Measurements from ENCODE around the gene SPAG16.

DNA sequence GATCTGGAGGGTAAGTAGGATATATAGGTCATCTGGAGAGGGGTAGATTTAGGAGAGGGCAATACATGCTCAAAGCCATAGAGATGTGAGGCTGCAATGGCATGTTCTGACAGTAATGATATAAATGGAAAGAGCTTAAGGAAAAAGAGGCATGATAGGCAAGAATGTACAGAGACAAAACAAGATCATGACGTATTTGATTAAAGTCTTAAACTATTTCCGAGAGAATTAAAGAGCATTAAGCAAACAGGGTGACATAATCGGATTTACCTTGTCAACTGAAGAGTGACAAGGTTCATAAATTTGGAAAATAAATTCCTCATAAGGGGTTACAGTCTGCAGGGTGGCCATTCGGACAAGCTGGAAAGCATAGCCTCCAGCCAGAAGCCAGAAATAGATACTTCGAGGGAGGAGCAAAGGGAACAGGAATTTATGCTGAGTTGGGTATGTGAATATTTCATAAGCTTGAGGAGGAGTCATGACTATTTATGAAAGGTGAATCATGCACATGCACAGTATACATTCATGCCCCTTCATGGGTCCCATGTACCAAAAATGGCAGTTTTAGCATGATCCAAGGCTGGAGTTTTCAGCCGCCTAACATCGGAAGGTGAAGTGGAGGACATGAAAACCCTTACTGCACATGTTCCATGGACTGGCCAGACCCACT lies 730.4 kb downstream of the SPAG16 start:
- TF ChIP-seq, protein P1, sequence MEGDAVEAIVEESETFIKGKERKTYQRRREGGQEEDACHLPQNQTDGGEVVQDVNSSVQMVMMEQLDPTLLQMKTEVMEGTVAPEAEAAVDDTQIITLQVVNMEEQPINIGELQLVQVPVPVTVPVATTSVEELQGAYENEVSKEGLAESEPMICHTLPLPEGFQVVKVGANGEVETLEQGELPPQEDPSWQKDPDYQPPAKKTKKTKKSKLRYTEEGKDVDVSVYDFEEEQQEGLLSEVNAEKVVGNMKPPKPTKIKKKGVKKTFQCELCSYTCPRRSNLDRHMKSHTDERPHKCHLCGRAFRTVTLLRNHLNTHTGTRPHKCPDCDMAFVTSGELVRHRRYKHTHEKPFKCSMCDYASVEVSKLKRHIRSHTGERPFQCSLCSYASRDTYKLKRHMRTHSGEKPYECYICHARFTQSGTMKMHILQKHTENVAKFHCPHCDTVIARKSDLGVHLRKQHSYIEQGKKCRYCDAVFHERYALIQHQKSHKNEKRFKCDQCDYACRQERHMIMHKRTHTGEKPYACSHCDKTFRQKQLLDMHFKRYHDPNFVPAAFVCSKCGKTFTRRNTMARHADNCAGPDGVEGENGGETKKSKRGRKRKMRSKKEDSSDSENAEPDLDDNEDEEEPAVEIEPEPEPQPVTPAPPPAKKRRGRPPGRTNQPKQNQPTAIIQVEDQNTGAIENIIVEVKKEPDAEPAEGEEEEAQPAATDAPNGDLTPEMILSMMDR (IDR thresholded peaks at IDR 0.05), result no peak
- TF ChIP-seq EZH2 (IDR thresholded peaks at IDR 0.05; ENCODE audit: borderline replicate concordance, insufficient read depth, low read depth, low read length, poor library complexity, severe bottlenecking), result no peak

Data from B cell (primary cell).